IPS-20b (cell line): ENCODE results near the gene LIN7C.

Source experiments
- H3K27ac ChIP-seq: one replicate; pipeline ENCODE4 v1.5.1; 2013; ENCODE audit warnings: low read length
- H3K27me3 ChIP-seq: 2 replicates; pipeline ENCODE4 v1.6.1; 2013; ENCODE audit warnings: mild to moderate bottlenecking, low read length, inconsistent platforms; ENCODE audit not compliant: insufficient read depth
- H3K36me3 ChIP-seq: 2 replicates; pipeline ENCODE4 v1.6.1; 2013; ENCODE audit warnings: low read depth, mild to moderate bottlenecking, inconsistent platforms, low read length, moderate library complexity; ENCODE audit not compliant: insufficient read depth
- H3K4me1 ChIP-seq: 2 replicates; pipeline ENCODE4 v1.6.1; 2013; ENCODE audit warnings: mild to moderate bottlenecking, control low read depth, inconsistent platforms, low read length, moderate library complexity; ENCODE audit not compliant: insufficient read depth
- H3K4me3 ChIP-seq: 2 replicates; pipeline ENCODE4 v1.5.1; 2013; ENCODE audit warnings: mild to moderate bottlenecking, low read length, inconsistent platforms
- H3K9ac ChIP-seq: 2 replicates; pipeline ENCODE4 v1.6.1; 2013; ENCODE audit warnings: low read depth, mild to moderate bottlenecking, inconsistent platforms, low read length, moderate library complexity
- H3K9me3 ChIP-seq: 2 replicates; pipeline ENCODE4 v1.6.1; 2013; ENCODE audit warnings: mild to moderate bottlenecking, low read depth, low read length, inconsistent platforms; ENCODE audit not compliant: insufficient read depth

LIN7C gene

DNA sequence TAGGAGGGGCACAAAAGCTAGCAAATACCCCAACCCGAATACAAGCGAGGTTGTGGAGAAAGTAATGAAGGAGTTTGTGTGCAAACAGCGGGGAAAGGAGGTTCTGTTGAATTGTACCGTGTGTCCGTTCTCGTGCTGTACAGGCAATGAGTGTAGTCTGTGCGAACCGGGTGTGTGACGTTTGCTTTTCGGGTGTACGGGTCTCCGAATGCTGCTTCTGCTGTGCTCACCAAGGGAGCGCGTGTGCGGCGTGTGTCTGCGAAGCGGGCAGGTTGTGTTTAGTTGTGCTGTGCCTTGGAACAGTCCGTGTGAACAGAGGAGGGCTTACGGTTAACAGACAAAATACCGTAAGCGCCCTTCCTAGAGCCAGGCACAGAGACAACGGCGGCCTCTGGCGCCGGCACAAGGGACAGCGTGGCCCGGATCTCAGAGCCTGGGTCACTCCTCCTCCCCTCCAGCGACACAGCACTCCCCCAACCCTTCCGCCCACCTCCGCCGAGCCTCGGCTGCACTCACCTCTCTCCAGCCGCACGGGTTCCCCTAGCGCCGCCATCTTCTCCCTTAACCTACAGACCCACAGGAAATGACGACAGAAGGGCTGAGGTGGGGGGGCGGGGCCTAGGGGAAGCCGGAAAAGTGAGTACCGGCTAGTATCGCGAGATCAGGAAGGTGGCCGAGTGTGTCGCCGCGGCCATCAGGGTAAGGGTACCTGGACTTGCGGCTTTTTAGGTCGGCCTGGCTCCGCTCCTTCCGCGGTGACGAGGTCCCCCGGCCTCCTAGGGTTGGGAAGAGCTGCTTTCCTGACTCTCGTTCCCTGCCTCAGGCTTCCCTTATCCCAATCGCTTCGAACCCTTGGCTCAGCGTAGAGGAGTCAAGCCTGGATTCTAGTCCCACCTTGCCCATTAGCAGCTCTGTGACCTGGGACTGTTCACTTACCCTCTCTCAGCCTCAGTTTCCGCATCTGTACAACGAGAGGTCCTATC lies at the start of gene LIN7C:
TSS of gene LIN7C (minus strand) at position 570 of the 983 bp plus-strand sequence. CDS start at position 553, 17 bp downstream.
- peaks cover 5% of the 10 kb centered on the region; the same call in 1 of the 2 replicates for H3K4me1 ChIP-seq
- no peaks in the 10 kb centered on the region for H3K9me3 ChIP-seq
- H3K4me3 ChIP-seq = peak within 1 kb of the TSS; percentile 91
- H3K9ac ChIP-seq = peak within 1 kb of the TSS; percentile 95
- peaks cover 15% of the 10 kb centered on the region for H3K36me3 ChIP-seq
- no peaks in the 10 kb centered on the region for H3K27me3 ChIP-seq
- peak within 1 kb of the TSS; percentile 94 for H3K27ac ChIP-seq

GRCh38 chr11:27555264-27555663 lies 48.7 kb upstream of the LIN7C start:
- H3K27ac ChIP-seq = no peak overlapping the region
- no peaks in the 10 kb centered on the region for H3K9me3 ChIP-seq
- no peak overlapping the region for H3K9ac ChIP-seq
- no peak overlapping the region for H3K4me3 ChIP-seq
- no peaks in the 10 kb centered on the region for H3K27me3 ChIP-seq
- no peaks in the 10 kb centered on the region for H3K4me1 ChIP-seq
- H3K36me3 ChIP-seq = no peaks in the 10 kb centered on the region

- H3K27ac ChIP-seq = no peak overlapping the region
- no peak overlapping the region for H3K4me3 ChIP-seq
- H3K4me1 ChIP-seq = no peaks in the 10 kb centered on the region
- H3K36me3 ChIP-seq = no peaks in the 10 kb centered on the region
- no peaks in the 10 kb centered on the region for H3K27me3 ChIP-seq
- no peaks in the 10 kb centered on the region for H3K9me3 ChIP-seq
- H3K9ac ChIP-seq = no peak overlapping the region
Observed at GRCh38 chr11:27553186-27553585, 46.6 kb upstream of the LIN7C start.

- Histone ChIP-seq H3K9ac (no peak overlapping the region), H3K27ac (no peak overlapping the region), H3K9me3 (no peaks in the 10 kb centered on the region), H3K4me1 (no peaks in the 10 kb centered on the region), H3K27me3 (no peaks in the 10 kb centered on the region), H3K4me3 (no peak overlapping the region), H3K36me3 (no peaks in the 10 kb centered on the region)
Observed at GRCh38 chr11:27552341-27552740, 45.8 kb upstream of the LIN7C start.

DNA sequence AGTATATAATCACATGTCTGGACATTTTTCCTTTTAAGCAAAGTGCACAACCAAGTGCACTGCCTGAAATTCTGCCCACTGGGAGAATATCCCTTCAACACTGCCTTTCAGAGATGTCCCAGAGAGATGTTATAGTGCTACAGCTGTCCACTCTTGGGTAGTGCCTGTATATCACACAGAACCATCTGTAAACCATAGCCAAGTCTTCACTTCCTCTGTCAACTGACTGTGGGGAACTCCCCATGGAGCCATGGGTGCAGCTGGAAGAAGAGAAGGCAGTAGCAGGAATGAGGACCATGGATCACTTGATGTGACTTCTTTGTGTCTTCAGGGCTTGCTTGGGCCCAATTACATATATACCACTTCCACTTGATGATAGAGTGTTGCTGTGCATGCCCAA lies 44.6 kb upstream of the LIN7C start:
- H3K9me3 ChIP-seq = no peaks in the 10 kb centered on the region
- no peaks in the 10 kb centered on the region for H3K36me3 ChIP-seq
- H3K4me3 ChIP-seq = no peak overlapping the region
- no peaks in the 10 kb centered on the region for H3K4me1 ChIP-seq
- H3K9ac ChIP-seq = no peak overlapping the region
- no peak overlapping the region for H3K27ac ChIP-seq
- H3K27me3 ChIP-seq = no peaks in the 10 kb centered on the region

DNA sequence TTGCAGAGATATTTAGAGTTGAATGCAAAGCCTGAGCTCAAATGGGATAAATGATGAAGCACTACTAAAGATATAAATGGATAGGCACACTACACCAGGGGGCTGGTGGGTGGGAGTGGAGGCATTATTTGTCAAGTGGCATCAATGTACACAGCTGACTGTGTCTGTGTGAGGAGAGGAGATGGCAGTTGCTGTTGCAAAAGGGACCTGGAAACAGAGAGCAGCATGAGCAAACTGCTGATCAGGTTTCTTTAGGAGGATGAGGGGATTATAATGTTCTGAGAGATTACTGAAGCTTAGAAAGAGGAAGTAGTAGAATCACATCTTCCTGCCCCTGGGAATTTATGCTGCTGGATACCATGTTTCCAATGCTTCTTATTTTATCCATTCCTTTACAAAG lies 39.4 kb upstream of the LIN7C start:
- H3K9ac ChIP-seq = no peak overlapping the region
- H3K4me3 ChIP-seq = no peak overlapping the region
- no peaks in the 10 kb centered on the region for H3K4me1 ChIP-seq
- no peak overlapping the region for H3K27ac ChIP-seq
- H3K36me3 ChIP-seq = no peaks in the 10 kb centered on the region
- no peaks in the 10 kb centered on the region for H3K9me3 ChIP-seq
- no peaks in the 10 kb centered on the region for H3K27me3 ChIP-seq

DNA sequence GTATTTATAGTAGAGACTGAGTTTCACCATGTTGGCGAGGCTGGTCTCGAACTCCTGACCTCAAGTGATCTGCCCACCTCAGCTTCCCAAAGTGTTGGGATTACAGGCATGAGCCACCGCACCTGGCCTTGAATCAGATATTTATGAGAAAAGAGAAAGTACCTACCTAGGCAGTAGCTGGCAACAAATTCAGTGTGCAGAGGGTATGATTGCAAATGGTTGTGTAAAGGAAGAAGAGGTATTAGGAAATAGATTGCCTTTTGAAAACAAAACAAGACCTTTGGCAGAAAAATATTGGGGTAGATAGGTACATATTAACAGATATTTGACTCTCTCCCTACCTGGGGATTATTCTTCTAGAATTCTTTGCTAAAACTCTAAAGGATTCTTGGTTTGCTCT lies 38.5 kb upstream of the LIN7C start:
- H3K4me1 ChIP-seq = no peaks in the 10 kb centered on the region
- no peak overlapping the region for H3K27ac ChIP-seq
- no peaks in the 10 kb centered on the region for H3K9me3 ChIP-seq
- H3K27me3 ChIP-seq = no peaks in the 10 kb centered on the region
- no peak overlapping the region for H3K9ac ChIP-seq
- H3K36me3 ChIP-seq = no peaks in the 10 kb centered on the region
- H3K4me3 ChIP-seq = no peak overlapping the region

- H3K9me3 ChIP-seq = no peaks in the 10 kb centered on the region
- no peaks in the 10 kb centered on the region for H3K27me3 ChIP-seq
- no peak overlapping the region for H3K9ac ChIP-seq
- no peaks in the 10 kb centered on the region for H3K36me3 ChIP-seq
- H3K27ac ChIP-seq = no peak overlapping the region
- no peaks in the 10 kb centered on the region for H3K4me1 ChIP-seq
- no peak overlapping the region for H3K4me3 ChIP-seq
Observed at GRCh38 chr11:27541790-27542189, 35.2 kb upstream of the LIN7C start.

DNA sequence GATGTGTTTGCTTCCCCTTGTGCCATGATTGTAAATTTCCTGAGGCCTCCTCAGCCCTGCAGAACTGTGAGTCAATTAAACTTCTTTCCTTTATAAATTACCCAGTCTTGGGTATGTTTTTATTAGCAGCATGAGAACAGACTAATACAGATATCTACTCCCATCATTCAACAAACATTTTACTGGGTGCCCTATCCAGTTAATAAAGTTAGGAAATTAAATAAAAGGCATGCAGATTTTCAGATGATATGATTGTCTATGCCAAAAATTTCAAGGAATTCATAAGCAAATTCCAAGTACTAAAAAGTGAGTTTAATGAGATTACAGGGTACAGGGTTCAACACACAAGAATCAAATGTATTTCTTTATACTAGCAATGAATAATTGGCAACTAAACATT lies 33.5 kb upstream of the LIN7C start:
- H3K27ac ChIP-seq = no peak overlapping the region
- H3K4me3 ChIP-seq = no peak overlapping the region
- H3K36me3 ChIP-seq = no peaks in the 10 kb centered on the region
- no peaks in the 10 kb centered on the region for H3K9me3 ChIP-seq
- no peaks in the 10 kb centered on the region for H3K4me1 ChIP-seq
- H3K27me3 ChIP-seq = no peaks in the 10 kb centered on the region
- H3K9ac ChIP-seq = no peak overlapping the region

GRCh38 chr11:27535103-27535502 lies 28.5 kb upstream of the LIN7C start:
- H3K27me3 ChIP-seq = no peaks in the 10 kb centered on the region
- H3K4me3 ChIP-seq = no peak overlapping the region
- no peaks in the 10 kb centered on the region for H3K9me3 ChIP-seq
- no peaks in the 10 kb centered on the region for H3K4me1 ChIP-seq
- H3K9ac ChIP-seq = no peak overlapping the region
- no peaks in the 10 kb centered on the region for H3K36me3 ChIP-seq
- H3K27ac ChIP-seq = no peak overlapping the region

DNA sequence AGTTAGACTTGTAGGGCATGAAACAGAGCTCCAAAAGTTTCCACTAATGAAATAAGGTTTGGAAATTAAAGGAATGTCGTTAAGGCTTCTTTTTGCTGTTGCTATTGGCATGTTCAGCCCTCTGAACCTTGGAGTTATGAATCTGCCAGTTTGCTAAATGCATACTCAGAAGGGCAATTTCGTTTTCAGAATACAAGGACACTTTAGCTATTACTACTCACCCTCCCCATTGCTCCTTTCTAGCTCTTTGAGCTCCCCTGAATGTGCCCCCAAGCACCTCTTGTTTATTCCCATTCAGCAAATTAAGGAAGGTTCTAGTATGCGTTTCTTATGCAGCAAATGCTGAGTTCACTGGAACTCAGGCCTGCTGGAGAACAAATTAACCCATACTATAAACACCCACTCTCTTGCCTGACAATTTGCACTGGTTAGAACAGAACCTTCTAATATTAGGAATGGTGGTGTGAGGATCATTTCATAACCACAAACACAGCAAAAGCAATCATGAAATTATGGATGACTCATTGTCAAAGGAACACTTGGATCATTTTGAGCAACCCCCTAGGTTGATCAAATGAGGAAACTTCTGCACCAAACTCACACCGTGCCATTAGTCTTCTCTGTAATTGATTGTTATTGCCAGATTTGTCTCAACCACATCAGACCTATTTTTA lies 26.2 kb upstream of the LIN7C start:
- no peak overlapping the region for H3K27ac ChIP-seq
- no peaks in the 10 kb centered on the region for H3K36me3 ChIP-seq
- H3K4me3 ChIP-seq = no peak overlapping the region
- no peaks in the 10 kb centered on the region for H3K9me3 ChIP-seq
- H3K9ac ChIP-seq = no peak overlapping the region
- H3K4me1 ChIP-seq = no peaks in the 10 kb centered on the region
- no peaks in the 10 kb centered on the region for H3K27me3 ChIP-seq

DNA sequence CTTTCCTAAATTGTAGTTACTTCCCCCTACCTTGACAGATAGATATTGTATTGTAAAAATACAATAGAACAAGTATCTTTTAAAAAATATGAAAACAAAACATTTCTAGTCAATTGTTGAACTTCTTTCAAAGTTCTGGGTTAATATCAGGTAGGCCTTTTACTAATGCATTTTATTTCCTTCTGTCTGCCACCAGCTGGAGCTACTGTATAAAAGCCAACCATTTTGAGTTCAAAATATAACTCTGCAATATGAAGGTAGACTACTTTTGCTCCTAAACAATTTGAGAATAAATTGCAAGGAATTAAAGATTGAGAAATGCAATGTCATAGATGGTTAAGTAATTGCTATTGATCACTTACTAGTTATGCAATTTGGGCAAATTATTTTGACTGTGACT lies 22.1 kb upstream of the LIN7C start:
- no peaks in the 10 kb centered on the region for H3K9me3 ChIP-seq
- H3K9ac ChIP-seq = no peak overlapping the region
- no peaks in the 10 kb centered on the region for H3K4me1 ChIP-seq
- no peaks in the 10 kb centered on the region for H3K27me3 ChIP-seq
- H3K4me3 ChIP-seq = no peak overlapping the region
- H3K36me3 ChIP-seq = no peaks in the 10 kb centered on the region
- H3K27ac ChIP-seq = no peak overlapping the region
